Neutrophil (primary cell): ENCODE results near the gene TERF2IP.

ENCODE experiments used
- H3K27ac ChIP-seq: fragments of 200-600 bp; sonication (generic); 2 replicates; pipeline ENCODE4 v1.5.1; 2016; ENCODE audit warnings: mild to moderate bottlenecking, moderate library complexity
- H3K27me3 ChIP-seq: fragments of 200-600 bp; sonication (generic); 2 replicates; pipeline ENCODE4 v1.6.0; 2016; ENCODE audit warnings: mild to moderate bottlenecking
- H3K36me3 ChIP-seq: fragments of 200-600 bp; sonication (generic); 2 replicates; pipeline ENCODE4 v1.5.1; 2017
- H3K4me1 ChIP-seq, 2 experiments: fragments of 200-600 bp in 1 of 2; sonication (generic) in 1 of 2; 1 replicate in 1 of 2; 2 replicates in 1 of 2; pipeline versions ENCODE4 v1.5.1 to v1.6.1; 2013 to 2016; ENCODE audit warnings: low read depth in 1 of 2, low read length in 1 of 2, mild to moderate bottlenecking in 1 of 2, moderate library complexity in 1 of 2; ENCODE audit not compliant: control insufficient read depth in 1 of 2, insufficient read depth in 1 of 2
- H3K4me3 ChIP-seq, 2 experiments: fragments of 200-600 bp in 1 of 2; sonication (generic) in 1 of 2; 1 replicate in 1 of 2; 2 replicates in 1 of 2; pipeline ENCODE4 v1.5.1; 2013 to 2016; ENCODE audit warnings: low read depth in 1 of 2, low read length in 1 of 2, mild to moderate bottlenecking in 1 of 2, moderate library complexity in 1 of 2
- H3K9me3 ChIP-seq: fragments of 200-600 bp; sonication (generic); 2 replicates; pipeline ENCODE4 v1.5.1; 2016
- TF ChIP-seq, protein P1 (sequence below): fragments of 200-600 bp; sonication (generic); IDR thresholded peaks from 2 replicates; pipeline ENCODE4 v1.5.1; 2016; ENCODE audit warnings: antibody characterized with exemption

TERF2IP gene

DNA sequence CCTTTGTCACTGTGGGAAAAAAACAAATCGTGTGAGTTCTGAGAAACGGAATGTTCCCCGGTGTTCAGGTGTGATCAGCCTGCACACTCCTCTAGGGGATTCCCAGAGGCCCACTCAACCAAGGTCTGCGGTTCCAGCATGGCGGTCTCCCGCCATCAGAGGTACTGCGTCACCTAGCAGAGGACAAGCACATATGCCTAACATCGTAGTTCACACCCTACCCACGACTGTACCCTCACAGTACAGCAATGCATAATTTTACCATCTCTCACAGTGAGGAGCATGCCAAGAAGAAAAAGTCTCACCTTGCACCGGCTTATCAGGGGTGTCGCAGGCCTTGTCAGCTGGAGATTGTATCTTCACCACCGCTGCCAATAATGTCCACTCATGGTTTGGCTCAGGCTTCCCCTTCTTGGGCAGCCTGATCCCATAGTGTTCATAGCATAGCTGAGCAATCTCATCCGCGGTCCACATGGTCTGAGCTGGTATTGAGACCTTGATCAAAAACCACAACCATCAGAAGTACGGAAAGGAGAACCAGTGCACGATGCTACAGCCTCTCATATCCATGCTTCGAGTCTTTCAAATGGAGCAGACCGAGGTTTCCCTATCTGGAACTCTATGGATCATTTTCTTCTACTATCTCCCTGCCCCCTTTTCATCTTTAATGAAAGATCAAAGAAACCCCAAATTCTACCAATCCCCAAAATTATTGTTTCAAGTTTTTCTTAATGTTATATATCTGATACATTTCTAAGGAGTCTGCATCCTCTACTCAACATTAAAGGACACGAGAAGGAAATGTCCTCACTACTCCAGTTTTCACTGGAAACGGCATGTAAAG lies 27.0 kb upstream of the TERF2IP start:
- TF ChIP-seq, protein P1, sequence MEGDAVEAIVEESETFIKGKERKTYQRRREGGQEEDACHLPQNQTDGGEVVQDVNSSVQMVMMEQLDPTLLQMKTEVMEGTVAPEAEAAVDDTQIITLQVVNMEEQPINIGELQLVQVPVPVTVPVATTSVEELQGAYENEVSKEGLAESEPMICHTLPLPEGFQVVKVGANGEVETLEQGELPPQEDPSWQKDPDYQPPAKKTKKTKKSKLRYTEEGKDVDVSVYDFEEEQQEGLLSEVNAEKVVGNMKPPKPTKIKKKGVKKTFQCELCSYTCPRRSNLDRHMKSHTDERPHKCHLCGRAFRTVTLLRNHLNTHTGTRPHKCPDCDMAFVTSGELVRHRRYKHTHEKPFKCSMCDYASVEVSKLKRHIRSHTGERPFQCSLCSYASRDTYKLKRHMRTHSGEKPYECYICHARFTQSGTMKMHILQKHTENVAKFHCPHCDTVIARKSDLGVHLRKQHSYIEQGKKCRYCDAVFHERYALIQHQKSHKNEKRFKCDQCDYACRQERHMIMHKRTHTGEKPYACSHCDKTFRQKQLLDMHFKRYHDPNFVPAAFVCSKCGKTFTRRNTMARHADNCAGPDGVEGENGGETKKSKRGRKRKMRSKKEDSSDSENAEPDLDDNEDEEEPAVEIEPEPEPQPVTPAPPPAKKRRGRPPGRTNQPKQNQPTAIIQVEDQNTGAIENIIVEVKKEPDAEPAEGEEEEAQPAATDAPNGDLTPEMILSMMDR = no peak
- H3K27me3 ChIP-seq = no peaks in the 10 kb centered on the region
- peak overlapping the region; percentile 40 for H3K27ac ChIP-seq
- H3K36me3 ChIP-seq = peaks cover 30% of the 10 kb centered on the region
- H3K4me3 ChIP-seq = no peak overlapping the region
- peaks cover 21 to 36% of the 10 kb centered on the region in 2 experiments for H3K4me1 ChIP-seq
- no peaks in the 10 kb centered on the region for H3K9me3 ChIP-seq

- Histone ChIP-seq H3K27ac (no peak overlapping the region), H3K4me1 (peaks cover 21 to 36% of the 10 kb centered on the region in 2 experiments), H3K27me3 (no peaks in the 10 kb centered on the region), H3K9me3 (no peaks in the 10 kb centered on the region), H3K4me3 (no peak overlapping the region), H3K36me3 (peaks cover 30% of the 10 kb centered on the region)
- TF ChIP-seq, protein P1 = no peak
Observed at GRCh38 chr16:75621170-75621477, 26.4 kb upstream of the TERF2IP start.

GRCh38 chr16:75622761-75623605 lies 24.6 kb upstream of the TERF2IP start, which contains the start of gene ADAT1:
TSS of gene ADAT1 (minus strand) at chr16:75623281. CDS start at chr16:75620799, 2,482 bp downstream.
- peak within 1 kb of the TSS; percentile 76 to 81 for H3K4me3 ChIP-seq
- H3K4me1 ChIP-seq = peaks cover 28 to 45% of the 10 kb centered on the region in 2 experiments
- H3K36me3 ChIP-seq = peaks cover 29% of the 10 kb centered on the region
- peak within 1 kb of the TSS; percentile 89 for H3K27ac ChIP-seq
- H3K9me3 ChIP-seq = no peaks in the 10 kb centered on the region
- no peaks in the 10 kb centered on the region for H3K27me3 ChIP-seq
- TF ChIP-seq, protein P1 = peak; percentile 19

GRCh38 chr16:75624921-75625334 lies 22.6 kb upstream of the TERF2IP start:
- Histone ChIP-seq H3K4me1 (peaks cover 35 to 50% of the 10 kb centered on the region in 2 experiments), H3K4me3 (no peak overlapping the region), H3K36me3 (peaks cover 42% of the 10 kb centered on the region), H3K9me3 (no peaks in the 10 kb centered on the region), H3K27me3 (no peaks in the 10 kb centered on the region), H3K27ac (no peak overlapping the region)
- TF ChIP-seq, protein P1 = no peak

- H3K27ac ChIP-seq = no peak overlapping the region
Observed at GRCh38 chr16:75626806-75627205, 20.8 kb upstream of the TERF2IP start.

More at GRCh38 chr16:75626806-75627205, 20.8 kb upstream of the TERF2IP start:
- Histone ChIP-seq H3K4me3 (no peak overlapping the region), H3K9me3 (no peaks in the 10 kb centered on the region), H3K27me3 (no peaks in the 10 kb centered on the region), H3K36me3 (peaks cover 58% of the 10 kb centered on the region), H3K4me1 (peaks cover 24 to 32% of the 10 kb centered on the region in 2 experiments)
- TF ChIP-seq, protein P1 = no peak
